ENCODE data around the gene ZNF266. TPM values are rescaled to one million over a fixed set of nuclear protein-coding genes. Genes with fewer than 3 reads are reported as not detected.

ZNF266 gene
- 14.7 and 15.4 TPM in 2 replicates for total RNA-seq (2021)
- long read RNA-seq, transcript ZNF266-207 (11 exons, 3,509 nt), result major isoform, 6 of 105 reads
- long read RNA-seq, partial matches to known transcripts, result 2 of 105 reads
- long read RNA-seq, other reads (novel, unspliced or antisense), result 97 of 105 reads

GRCh38 chr19:9435279-9436268 is at the start of gene ZNF266:
Gene ZNF266 (minus strand): TSS chr19:9435573. CDS start chr19:9420089, 15,484 bp downstream.
- no CpG with 5 or more reads among the region's 56 CpGs for WGBS (ENCODE audit: extremely low coverage, insufficient read length, low lambda C conversion rate)
- peaks cover 13% of the 10 kb centered on the region for H3K23me2 ChIP-seq (ENCODE audit: insufficient read length, low read depth, low read length, poor library complexity, severe bottlenecking)

More at GRCh38 chr19:9435279-9436268, at the start of gene ZNF266:
- H3K9ac ChIP-seq (ENCODE audit: extremely low read depth, insufficient read length, low read length), result peak within 1 kb of the TSS; percentile 90
- no peak within 1 kb of the TSS for H3T11ph ChIP-seq (ENCODE audit: low read length)
- DNase-seq, result peak; percentile 92
- no peak within 1 kb of the TSS for H3K4ac ChIP-seq (ENCODE audit: low read depth, low read length)
- Mint-ChIP-seq H3K27ac (peak within 1 kb of the TSS; percentile 95 to 98 (median 96)), H3K4me3 (peak within 1 kb of the TSS; percentile 92 to 98), H3K4me1 (peaks cover 17 to 19% of the 10 kb centered on the region in 2 experiments), H3K9me3 (peaks cover 25 to 34% of the 10 kb centered on the region in 2 experiments), H3K36me3 (ENCODE audit: insufficient read depth in 1 of 3, low read depth in 3 of 3) (peaks cover 37 to 56% (median 41%) of the 10 kb centered on the region in 3 experiments), H3K27me3 (ENCODE audit: low read depth) (peaks cover 3% of the 10 kb centered on the region; the same call in 1 of the 2 replicates)
- H2BK12ac ChIP-seq (ENCODE audit: insufficient read length, low read depth, low read length), result no peak within 1 kb of the TSS
- no peak within 1 kb of the TSS for H4K91ac ChIP-seq (ENCODE audit: insufficient read length, low read depth, low read length)
- H3K9me3 ChIP-seq (ENCODE audit: control insufficient read depth, low read depth, low read length), result no peaks in the 10 kb centered on the region
- no peak within 1 kb of the TSS for H2AK5ac ChIP-seq (ENCODE audit: insufficient read length, low read length)
- no peak within 1 kb of the TSS for H2BK20ac ChIP-seq (ENCODE audit: low read depth, low read length, poor library complexity, severe bottlenecking)
- H2BK5ac ChIP-seq (ENCODE audit: insufficient read length, low read length), result no peak within 1 kb of the TSS
- H3K14ac ChIP-seq (ENCODE audit: insufficient read depth, low read length), result peak within 1 kb of the TSS; percentile 95
- H3K79me2 ChIP-seq (ENCODE audit: insufficient read depth, low read length), result no peaks in the 10 kb centered on the region
- H3K18ac ChIP-seq (ENCODE audit: insufficient read length, low read depth, low read length), result peak within 1 kb of the TSS; percentile 91
- H3K4me2 ChIP-seq (ENCODE audit: insufficient read depth, insufficient read length, low read length), result peak within 1 kb of the TSS; percentile 74
- no peaks in the 10 kb centered on the region for H3K79me1 ChIP-seq (ENCODE audit: insufficient read depth, low read depth, low read length, poor library complexity, severe bottlenecking)
- H3K27ac ChIP-seq (ENCODE audit: insufficient read length, low read depth, low read length), result no peak within 1 kb of the TSS
- no peak within 1 kb of the TSS for H2BK15ac ChIP-seq (ENCODE audit: low read depth, low read length)
- no peaks in the 10 kb centered on the region for H4K20me1 ChIP-seq (ENCODE audit: control insufficient read depth, insufficient read depth, insufficient read length)
- H3K23ac ChIP-seq (ENCODE audit: insufficient read length, low read depth, low read length), result no peak within 1 kb of the TSS
- peak within 1 kb of the TSS; percentile 81 for H4K5ac ChIP-seq (ENCODE audit: insufficient read length, low read depth, low read length)
- H3K56ac ChIP-seq (ENCODE audit: insufficient read length, low read depth, low read length), result no peak within 1 kb of the TSS
- TF ChIP-seq CTCF (conservative IDR thresholded peaks at IDR 0.05), result peak; percentile 56
- no peaks in the 10 kb centered on the region for H3K4me1 ChIP-seq (ENCODE audit: insufficient read depth, low read length)
- H4K8ac ChIP-seq (replicated peaks; ENCODE audit: insufficient read length, low read depth, low read length), result peak within 1 kb of the TSS; percentile 71
- H2AFZ ChIP-seq (ENCODE audit: low read length), result peak within 1 kb of the TSS; percentile 74
- H3K27me3 ChIP-seq (ENCODE audit: insufficient read depth, low read length), result no peaks in the 10 kb centered on the region
- H2BK120ac ChIP-seq (ENCODE audit: low read depth, low read length, poor library complexity, severe bottlenecking), result peak within 1 kb of the TSS; percentile 0

All from H9 (cell line).